HG03571 (cell line): Measurements from ENCODE around the gene MAPK8IP3.

ENCODE experiments used
- ATAC-seq: cut with Tn5 transposase; IDR thresholded peaks from one replicate; pipeline ENCODE4 v1.9.1; 2021; ENCODE audit not compliant: unreplicated experiment

Gene MAPK8IP3

DNA sequence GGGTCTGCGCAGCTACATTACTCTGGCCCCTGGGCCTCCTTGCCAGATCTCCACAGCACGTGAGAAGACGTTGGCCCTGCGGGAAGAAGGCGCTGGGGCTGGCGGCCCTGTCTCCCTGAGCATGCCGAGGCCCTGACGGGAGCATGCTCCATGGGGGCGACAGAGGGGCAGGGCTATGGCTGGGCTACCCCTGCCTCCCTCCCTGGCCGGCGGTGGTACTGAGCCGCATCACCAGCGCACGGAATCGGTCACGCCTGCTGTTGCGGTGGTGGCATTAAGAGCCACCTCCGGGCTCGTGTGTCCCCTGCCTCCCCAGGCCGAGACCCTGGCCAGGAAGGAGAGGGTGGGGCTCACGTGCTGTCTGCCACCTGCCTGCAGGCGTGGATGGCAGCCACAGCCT lies 28.1 kb downstream of the MAPK8IP3 start:
- ATAC-seq, result no peak

DNA sequence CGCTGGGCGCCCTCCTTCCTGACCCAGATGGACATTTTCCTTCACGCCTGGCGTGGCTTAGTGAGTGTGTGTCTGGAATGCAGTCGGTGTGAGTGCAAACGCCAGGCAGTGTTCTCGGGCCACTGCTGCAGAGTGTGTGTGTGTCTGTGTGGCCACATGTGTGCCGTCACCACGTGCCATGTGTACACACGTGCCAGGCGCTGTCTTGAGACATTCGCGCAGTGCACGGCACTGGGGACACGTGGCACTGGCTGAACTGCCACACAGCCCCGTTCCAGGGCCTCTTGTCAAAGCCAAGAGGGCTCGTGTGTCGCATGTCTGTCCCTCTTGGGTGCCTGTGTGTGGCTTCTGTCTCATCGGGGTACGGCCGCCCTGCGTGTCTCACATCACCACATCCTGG lies 28.8 kb downstream of the MAPK8IP3 start:
- no peak for ATAC-seq

DNA sequence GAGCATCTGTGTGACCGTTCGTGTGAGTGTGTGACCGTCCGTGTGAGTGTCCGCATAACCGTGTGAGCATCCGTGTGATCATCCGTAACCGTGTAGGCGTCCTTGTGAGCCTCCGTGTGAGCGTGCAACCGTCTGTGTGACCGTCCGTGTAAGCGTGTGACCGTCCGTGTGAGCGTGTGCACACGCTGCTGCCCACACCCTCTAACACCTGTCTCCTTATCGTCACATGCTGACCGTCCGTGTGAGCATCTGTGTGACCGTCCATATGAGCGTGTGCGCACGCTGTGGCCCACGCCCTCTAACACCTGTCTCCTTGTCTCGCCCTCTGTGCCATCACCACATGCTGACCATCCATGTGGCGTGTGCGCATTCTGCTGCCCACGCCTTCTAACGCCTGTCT lies 34.2 kb downstream of the MAPK8IP3 start:
- no peak for ATAC-seq

DNA sequence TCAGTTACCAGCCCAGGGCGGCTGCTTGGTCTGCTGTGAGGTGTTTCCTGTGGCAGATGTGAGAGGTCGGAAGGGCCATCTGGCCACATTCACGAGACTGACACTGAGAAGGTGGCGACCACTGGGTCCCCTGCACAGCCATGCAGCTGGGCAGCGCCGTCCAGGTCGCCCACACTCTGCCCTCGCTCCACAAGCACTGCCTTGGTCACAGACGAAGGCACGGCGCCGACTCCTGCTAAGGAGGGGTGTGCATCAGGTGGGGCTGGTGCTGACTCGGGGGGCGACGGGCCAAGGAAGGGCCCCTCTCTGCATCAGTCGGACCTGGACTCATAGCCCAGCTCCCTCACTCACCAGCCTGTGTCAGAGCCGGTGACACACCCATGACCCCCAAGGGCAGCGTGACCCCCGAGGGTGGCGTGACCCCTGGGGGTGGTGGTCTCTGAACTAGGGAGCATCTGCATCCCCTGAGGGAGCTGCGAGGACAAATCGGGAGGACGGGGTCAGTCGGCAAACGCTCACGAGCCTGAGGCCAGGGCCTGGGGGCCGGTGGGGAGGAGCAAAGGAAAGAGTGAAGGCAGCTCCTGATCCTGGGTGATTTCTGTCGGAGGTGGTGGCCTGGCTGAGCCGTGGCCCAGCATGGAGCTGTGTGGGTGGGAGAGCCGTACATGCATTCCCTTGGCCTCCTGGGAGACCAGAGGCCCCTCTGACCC lies 34.9 kb downstream of the MAPK8IP3 start:
- no peak for ATAC-seq

DNA sequence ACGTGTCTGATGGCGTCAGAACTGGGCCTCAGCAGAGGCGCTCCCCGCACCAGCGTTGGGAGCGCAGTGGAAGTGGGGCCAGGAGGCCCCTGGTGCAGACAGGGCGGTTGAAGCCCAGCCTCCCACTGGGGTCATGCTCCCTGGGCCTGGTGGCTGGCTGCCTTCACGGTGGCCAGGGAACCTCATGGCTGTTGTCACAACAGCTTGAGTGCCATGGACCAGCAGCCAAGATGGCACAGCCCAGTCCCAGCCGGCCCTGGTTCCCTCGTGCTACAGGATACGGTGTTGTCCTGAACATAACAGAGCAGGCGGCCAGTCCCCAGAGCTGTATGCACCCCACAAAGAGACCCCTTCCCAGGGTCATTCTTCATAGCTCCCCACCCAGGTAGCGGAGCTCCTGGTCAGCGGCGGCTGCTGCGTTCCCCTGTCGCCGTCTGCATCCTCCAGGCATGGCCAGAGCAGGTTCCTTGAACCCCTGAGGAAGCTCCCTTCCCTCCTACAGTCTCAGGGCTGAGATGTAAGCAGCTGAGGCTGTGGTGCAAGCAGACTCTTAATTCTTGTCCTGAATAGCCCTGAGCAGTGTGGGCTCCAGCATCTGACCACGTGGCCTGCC lies 35.7 kb downstream of the MAPK8IP3 start:
- no peak for ATAC-seq

DNA sequence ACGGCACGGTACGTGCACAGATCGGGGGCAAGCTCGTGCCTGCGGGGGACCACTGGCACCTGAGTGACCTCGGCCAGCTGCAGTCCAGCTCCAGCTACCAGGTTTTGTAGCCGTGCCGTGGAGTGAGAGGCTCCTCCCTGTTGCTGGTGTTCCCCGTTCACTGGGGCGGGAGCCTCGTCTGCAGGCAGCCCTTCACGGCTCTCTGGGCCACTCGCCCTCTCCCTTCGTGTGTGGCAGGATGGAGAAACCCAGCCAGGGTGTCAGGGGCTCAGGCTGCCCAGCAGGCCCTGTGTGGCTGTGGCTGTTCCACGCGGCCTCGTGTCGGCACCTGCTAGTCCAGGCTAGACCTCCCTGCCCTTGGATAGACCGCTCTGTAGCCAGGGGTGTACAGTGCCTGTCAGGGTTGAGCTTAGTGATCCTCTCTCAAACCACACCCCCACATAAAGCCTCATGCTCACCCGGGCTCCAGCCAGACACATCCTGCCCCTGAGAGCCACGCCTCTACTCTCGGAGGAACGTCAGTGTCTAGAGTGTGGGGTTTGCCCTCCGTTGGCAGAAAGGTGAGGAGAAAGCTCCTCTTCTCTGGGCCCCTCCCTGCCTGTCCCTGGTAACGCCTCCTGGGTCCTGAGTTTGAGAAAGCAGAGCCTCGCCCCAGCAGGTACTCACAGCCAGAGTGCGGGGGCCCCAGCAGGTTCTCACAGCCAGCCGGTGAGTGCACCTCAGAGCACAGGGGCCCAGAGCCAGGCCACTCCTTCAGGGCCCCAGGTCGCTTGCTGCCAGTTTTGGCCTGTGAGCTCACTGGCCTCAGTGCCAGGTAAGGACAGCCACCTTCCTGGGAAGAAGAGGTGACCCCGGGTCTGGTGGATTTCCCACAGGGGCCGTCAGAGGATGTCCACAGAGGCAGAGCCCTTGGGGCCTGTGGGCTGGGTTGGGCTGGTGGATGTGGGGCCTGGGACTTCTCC lies 37.7 kb downstream of the MAPK8IP3 start:
- ATAC-seq, result no peak

DNA sequence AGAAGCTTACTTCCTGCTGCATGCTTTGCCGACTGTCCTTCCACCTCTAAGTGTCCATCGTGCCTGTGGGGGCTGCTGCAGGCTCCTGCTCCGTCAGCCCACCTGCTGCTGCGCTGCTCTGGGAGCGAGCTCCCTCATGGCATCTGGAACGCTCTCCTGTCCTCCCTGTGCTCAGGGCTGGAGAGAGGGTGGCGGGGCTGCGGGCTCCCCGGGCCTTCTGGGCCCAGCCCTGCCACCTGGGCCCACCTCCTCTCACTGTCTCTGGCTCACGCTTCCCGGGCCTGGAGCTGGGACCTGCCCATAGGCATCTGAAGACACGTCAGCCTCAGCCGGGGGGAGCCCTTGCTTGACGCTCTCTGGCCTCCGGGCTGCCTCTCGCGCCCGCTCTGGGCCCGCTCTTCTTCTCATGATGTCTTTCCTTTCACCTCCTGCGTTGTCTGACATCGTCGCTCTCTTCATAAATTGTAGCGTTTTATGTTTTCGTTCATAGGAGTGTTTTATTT lies 38.4 kb downstream of the MAPK8IP3 start:
- no peak for ATAC-seq

DNA sequence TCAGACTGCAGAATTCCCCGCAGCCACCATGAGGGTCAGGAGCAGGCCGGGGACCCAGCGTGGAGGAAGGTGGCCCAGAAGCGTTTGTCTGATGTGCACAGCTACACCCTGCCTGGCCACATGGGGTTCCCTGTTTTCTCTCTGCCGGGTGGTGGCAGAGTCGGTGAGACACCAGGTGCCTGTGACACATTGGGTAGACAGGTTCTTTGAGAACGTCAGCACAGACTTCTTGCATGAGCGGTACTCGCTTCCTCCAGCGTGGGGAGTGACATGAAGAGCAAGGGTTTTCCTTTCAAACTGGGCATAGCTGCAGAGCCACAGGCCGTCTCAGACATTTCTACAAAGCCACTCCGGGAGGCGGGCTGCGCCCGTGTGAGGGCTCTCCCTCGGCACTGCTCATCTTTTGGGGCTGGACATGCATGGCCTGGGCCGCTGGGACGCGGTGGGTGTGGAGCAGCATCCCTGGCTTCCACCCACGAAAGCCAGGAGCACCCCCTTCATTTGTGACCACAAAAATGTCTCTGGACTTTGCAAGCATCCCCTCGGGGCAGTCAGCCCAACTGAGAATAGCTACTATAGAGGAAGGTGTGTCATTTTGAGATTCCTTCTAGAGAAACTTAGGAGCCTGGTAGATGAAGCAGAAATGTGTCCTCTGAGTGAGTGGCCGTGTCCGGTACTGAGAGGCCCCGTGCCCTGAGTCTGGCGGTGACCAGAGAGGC lies 39.3 kb downstream of the MAPK8IP3 start:
- no peak for ATAC-seq

DNA sequence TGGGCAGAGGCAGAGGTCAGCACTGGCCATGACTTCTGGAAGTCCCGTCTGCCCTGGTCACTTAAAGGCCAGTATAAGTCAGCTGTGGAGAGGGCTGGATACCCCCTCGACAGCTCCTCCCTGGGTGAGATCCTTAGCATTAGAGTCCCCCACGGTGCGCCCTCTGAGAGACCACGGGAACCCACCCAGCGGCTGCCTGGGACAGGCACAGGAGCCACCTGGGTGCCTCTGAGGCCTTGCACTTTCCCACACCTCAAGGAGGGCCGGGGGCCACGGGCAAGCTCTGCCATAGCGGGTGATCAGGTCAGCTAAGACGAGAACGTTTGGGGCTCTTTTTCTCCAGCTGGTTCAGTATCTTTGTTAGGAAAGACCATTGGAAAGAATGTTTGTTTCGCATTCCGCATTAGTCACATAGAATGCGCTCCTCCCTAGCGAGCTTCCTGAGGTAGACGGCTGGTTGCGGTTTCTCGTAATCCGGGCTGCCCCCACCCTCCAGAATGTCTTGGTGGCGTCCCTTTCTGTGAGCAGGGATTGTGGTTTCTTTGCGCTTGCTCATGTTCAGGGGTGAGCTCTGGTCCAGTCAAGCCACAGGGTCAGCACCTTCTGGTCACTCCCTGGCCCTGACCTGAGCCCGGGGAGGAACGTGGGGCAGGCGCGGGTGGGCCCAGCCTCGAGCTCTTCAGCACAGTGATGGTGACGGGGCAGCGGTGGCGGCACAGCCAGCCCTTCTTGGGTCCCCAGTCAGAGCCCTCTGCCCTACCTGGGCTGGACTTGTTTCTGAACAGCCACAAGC lies 40.1 kb downstream of the MAPK8IP3 start:
- no peak for ATAC-seq

DNA sequence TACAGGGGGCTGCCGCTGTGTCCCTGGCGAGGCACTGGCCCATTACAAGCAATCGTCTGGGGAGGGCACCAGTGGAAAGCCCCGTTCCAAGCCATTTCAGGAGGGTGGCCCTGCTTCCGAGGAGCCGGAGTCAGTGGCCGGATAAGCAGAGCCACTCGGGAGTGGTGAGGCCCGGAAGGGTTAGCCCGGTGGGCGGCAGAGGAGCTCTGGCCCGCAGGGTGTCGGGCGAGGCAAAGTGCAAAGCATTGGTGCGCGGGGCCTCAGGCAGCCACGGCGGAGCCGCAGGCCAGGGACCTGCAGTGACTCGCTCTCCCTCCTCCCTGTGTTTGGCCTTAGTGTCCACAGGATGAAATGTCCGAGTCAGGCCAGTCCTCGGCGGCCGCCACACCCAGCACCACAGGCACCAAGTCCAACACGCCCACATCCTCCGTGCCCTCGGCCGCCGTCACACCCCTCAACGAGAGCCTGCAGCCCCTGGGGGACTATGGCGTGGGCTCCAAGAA lies 40.7 kb downstream of the MAPK8IP3 start:
- no peak for ATAC-seq

DNA sequence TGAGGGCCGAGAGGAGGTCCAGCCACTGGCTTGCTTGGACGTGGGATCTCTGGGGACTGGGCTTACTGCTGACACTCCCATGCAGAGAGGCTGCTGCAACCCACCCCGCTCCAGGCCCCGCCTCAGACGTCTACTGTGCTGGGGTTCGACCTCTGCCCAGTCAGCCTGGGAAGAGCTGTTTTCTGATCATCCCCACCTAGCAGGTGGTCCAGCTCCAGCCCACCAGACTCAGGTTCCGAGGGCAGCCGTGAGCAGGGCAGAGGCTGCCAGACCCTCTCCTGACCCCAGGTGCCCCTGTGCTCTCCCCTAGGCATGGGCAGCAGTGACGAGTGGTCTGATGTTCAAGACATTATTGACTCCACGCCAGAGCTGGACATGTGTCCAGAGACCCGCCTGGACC lies 41.9 kb downstream of the MAPK8IP3 start:
- no peak for ATAC-seq

DNA sequence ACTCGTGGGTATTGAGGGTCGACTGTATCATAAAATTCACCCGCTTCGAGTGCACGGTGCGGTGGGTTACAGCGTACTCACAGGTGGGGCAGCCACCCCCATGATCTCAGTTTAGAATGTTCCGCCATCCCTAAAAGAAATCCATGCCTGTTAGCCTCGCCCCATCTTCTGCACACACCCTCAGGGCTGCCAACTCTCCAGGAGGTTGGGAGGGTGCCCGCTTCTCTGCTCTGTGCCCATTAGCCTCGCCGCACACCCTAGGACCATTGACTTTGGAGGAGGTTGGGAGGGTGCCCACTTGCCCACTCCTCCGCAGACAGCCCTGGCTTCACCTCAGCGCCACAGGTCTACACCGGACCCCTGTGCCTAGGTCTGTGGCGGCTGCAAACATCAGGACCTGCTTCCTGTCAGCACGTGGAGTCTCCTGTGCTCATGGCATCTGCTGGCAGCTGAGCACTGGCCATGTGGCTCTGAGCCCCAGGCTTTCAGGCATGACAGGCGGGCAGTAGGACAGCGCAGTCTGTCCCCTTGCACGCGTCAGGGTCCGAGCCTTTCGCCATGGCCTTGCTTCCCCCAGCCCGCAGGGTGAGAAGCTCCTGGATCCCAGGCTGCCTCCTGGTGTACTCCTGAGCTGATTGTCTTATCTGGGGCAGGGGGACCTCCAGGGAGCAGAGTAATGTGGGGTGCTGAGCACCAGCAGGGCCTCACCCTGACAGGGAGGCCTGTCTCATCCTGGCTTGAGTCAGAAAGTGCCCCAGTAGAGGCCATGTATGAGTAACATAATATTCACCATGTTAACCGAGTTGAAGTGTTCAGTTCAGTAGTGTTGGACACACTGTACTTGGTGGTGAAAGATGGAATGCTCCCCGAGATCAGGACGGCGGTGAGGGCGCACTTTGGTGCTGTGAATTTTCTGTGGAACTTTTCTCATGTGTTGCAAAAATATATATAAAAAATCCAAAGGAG lies 43.4 kb downstream of the MAPK8IP3 start:
- ATAC-seq, result no peak

DNA sequence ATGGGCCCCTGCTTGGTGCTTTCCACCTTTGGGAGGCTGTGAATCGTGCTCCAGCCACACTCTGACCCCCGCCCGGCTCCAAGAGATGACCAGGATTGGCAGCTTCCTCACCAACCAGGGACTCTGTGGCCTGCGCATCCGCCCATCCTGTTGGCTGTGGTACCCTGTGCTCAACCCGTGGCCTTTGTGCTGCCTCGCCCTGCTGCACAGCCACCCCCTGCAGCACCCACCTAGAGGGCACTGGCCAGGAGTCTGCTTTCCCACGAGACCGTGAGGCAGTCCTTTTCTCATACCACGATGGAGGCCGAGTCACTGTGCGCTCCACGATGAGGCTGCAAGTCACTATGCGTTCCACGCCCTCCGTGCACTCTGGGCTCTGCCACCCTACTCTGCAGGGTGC lies 46.0 kb downstream of the MAPK8IP3 start:
- no peak for ATAC-seq

DNA sequence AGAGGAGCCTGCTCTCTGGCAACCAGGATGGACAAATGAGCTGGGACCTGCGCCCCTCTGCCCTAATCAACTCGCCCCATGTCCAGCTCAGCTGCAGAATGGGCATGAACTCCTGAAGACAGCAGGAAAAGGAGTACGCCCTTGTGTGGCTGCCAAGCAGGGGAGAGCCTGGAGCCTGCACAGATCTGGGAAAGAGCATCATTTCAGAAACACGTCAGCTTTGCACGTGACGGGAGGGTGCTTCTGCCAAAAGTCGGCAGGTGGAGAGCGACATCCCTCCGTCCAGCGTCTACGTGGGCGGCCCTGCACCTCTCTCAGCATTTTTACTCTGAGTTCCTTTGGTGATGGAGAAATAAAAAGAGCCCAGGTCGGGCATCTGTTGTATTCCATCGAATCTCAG lies 46.9 kb downstream of the MAPK8IP3 start:
- ATAC-seq, result no peak

DNA sequence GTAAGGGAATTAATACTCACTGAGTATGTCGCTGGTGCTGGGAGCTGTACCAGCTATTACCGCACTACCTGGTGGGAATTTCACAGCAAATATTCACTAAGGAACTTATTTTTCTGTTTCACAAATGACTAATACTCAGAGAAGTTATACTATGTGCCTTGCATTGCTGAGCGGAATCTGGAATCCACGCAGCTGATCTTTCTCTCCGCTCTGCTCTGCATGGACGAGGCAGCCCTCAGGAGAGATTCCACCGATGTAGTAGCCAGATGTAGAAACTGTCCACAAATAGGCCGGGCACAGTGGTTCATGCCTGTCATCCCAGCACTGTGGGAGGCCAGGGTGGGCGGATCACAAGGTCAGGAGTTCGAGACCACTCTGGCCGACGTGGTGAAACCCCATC lies 48.2 kb downstream of the MAPK8IP3 start:
- no peak for ATAC-seq

DNA sequence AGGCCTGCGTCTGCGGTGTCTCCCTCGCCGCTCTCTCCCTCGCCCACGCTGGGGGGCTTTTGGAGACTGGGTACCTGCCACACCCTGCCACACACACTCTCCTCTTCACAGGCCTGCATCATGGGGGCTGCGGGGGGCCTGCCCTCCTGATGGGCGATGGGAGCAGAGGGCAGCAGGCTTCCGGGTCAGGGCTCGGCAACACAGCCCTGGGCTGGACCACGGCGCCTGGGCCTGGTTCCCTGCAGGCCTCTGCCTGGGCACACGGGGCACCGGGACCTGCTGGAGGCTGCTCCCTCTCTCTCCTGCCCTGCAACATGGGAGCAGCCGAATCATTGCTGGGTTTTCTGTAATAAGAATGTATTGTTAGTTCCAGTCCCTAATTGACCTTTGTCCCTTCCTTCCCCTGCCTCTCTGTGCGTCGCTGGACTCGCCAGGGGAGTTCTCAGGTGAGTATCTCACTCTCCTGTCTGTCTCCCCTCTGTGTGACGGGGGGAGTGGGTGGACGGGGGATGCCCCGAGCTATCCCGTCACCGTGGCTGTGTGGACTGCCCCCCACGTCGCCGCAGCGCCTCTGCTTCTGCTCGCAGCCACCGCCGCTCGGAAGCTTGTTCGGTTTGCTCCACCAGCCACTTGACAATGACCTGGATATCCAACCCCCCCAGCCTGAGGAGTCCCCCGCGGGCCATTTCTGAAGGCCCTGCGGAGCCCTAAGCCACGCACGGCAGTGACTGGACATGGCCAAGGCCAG lies 51.9 kb downstream of the MAPK8IP3 start:
- no peak for ATAC-seq

DNA sequence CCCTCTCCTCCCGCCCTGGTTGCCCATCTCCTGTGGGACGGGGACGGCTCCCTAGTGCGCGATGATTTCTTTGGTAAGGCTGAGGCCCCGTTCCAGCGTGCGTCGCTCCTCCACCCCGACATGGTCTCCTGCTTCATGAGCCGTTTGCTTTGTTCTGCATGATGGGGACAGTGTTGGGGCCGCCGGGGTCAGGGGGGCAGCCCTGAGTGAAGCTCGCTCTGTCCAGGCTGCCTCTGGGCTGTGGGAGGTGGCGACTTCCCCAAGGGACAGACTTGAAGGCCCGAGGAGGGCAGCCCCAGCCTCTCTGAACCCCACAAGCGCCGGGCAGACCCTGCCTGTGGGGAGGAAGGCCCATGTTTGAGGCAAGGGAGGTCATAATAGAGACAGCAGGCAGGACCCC lies 52.9 kb downstream of the MAPK8IP3 start:
- no peak for ATAC-seq

DNA sequence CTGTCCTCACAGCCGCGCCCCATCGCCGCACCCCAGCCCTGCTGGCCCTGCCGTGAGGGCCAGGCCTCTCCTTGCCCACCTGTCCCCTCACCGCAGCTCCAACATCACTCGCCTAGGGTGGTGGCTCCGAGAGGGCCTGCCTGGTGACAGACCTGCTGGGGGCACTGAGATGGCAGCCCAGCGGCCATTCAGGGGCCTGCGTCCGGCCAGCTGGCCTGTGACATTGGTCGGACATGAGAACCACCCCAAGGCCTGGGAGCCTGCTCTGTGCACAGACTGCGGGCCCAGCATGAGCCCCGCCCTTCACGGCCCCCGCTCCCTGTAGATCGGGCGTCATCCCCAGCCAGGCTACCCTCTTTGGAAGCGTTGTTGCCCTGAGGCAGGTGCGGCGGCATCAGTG lies 53.5 kb downstream of the MAPK8IP3 start:
- no peak for ATAC-seq
